HG03064 (cell line): ENCODE measurements around the gene GPX7.

Source experiments
- ATAC-seq: cut with Tn5 transposase; IDR thresholded peaks from one replicate; pipeline ENCODE4 v1.9.1; 2021; ENCODE audit warnings: low read depth; ENCODE audit not compliant: unreplicated experiment

GPX7 gene

GRCh38 chr1:52627028-52627427, 24.9 kb downstream of the GPX7 start:
- ATAC-seq, result no peak

- no peak for ATAC-seq
These were observed 26.6 kb downstream of the GPX7 start for GRCh38 chr1:52628614-52629324.

- ATAC-seq, result no peak
These were observed 27.1 kb downstream of the GPX7 start for GRCh38 chr1:52629325-52629643.

DNA sequence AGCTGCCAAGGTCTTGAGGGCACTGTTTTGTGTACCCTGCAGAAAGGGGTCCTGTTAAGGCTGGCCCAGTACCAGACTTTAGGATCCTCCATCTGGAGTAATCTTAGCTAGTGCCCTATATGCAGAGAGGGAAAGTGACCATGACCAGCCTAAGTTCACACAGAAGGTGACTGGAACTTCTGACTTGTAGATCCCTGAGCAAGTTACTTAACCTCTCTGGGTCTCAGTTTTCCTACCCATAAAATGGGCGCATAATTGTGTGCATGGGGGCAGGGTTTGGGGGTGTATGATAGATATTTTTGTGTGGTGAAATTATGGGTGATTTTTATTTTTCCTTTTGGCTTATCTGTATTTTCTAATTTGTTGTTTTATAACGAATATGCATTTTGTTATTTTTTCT, 27.5 kb downstream of the GPX7 start:
- no peak for ATAC-seq

DNA sequence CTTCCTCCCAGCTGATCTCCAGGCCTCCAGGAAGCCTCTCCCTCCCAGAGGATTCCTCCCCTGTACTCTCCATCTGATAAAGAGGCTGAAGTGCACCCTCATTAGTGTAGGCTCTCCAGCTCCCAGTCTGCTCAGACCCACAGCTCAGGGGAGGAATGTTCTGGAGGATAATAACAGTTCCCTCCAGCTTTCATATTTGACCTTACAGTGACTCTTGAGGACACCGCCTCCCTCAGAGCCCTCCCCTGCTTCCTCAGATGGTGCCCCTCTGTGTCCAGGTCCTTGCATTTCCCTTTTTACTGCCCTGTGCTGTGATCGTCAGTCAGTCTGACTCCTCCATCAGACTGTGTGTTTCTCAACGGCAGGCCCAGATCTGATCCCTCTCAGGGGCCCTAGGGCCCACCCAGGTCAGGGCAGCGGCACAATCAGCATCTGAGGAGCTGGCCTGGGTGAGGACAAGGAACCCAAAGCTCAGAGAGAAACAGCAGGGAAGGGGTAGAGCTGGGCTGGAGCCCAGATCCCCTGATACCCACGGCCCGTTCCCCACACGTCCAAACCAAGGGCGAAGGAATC, 29.7 kb downstream of the GPX7 start:
- ATAC-seq, result no peak

DNA sequence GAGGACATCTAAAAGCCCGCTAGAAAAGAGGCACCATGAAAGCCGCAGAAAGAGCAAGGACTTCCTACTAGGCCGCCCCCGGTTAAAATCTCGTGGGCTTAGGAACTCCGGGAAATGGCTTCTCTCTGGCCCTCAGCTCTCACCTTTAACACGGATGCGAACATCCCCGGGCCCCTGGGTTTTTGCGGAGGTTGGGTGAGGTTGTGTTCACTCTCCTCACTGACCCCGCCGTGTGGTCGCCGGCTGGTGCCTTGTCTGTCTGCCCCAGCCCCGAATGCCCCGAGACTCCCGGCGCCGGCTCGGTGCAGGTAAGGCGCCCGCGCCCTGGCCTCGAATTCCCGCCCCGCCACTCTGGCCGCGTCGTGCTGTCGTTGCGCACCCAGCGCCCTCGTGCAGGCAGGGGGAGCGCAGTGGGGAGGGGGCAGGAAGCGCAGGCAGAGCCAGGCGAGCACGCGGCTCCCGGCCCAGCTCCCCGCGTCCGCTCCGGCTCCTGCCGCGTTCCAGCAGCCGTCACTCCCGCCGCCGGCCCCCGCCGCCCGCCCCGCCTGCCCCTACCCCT, 30.6 kb downstream of the GPX7 start, which contains the start of gene SHISAL2A:
Gene SHISAL2A (plus strand): TSS at position 437 of the 559 bp plus-strand sequence. CDS start 326 bp downstream, outside the sequence.
- ATAC-seq, result no peak

- no peak for ATAC-seq
These were observed 31.2 kb downstream of the GPX7 start for GRCh38 chr1:52633291-52633754.

DNA sequence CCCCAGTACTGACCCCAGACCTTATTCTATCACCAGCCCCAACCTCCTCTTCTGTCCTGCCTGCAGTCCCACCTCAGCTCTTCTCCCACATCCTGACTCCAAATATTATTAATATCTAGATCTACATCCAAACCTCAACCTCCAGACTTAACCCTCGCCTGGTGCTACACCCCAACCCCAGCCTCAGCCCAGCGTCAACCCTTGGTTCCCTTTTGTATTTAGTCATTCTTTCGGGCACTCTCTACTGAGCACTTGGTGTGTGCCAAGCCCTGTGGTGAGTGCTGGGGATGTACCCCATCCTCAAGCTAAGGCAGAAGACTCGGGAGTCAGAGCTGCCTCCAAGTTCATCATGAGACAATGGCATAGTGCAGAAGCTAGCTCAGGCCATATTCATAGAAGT, 31.9 kb downstream of the GPX7 start:
- ATAC-seq, result no peak

DNA sequence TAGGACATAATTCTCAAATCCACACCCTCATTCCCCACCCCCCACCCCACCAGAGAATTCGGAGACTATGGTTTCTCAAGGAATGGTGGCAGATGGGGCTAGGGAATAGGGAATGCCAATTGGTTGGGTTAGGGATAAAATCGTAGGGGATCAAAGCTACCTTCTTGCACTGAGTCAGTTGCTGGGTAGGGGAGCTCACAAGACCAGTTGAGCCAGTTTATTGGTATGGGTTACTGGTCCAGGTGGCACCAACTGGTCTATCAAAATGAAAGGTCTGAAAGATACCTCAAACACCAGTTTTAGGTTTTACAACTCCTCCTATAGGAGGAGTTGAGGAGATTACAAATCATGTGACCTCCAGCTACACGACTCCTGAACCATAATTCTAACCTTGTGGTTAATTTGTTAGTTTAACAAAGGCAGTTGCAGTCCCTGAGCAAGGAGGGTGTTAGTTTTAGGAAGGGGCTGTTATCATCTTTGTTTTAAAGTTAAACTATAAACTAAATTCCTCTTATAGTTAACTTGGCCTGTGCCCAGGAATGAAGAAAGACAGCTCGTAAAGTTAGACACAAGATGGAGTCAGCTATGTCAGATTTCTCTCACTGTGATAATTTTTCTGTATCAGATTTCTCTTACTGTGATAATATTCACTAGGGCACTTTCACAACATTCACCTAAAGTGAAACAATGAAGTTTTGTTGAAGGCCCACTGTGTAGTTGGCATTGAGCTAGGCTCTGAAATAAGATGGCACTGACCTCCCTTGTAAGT, 33.3 kb downstream of the GPX7 start:
- ATAC-seq, result no peak

GRCh38 chr1:52636721-52637695, 34.8 kb downstream of the GPX7 start:
- ATAC-seq, result peak; percentile 80

GRCh38 chr1:52637946-52638345, 35.8 kb downstream of the GPX7 start:
- ATAC-seq, result no peak

DNA sequence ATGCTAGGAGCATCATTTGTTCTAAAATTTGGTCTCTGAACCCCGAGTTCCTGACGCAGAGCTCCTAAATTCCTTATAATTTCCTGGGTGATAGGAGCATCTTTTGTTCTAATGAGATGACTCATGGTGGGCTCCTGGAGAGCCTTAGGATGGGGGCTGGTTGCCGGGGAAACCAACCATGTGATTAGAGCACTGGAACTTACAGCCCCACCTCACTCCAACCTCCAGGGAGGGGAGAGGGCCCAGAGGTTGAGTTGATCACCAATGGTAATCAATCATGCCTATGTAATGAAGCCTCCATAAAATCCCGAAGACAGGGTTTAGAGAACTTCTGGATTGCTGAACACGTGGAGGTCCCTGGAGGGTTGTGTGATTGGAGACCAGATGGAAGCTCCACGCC, 38.5 kb downstream of the GPX7 start:
- no peak for ATAC-seq

- no peak for ATAC-seq
These were observed 39.1 kb downstream of the GPX7 start for GRCh38 chr1:52641307-52641706.

GRCh38 chr1:52645261-52645660, 43.1 kb downstream of the GPX7 start:
- ATAC-seq, result no peak

- no peak for ATAC-seq
These were observed 49.7 kb downstream of the GPX7 start for GRCh38 chr1:52651904-52652303.

GRCh38 chr1:52653207-52653849, 51.2 kb downstream of the GPX7 start:
- ATAC-seq, result no peak

DNA sequence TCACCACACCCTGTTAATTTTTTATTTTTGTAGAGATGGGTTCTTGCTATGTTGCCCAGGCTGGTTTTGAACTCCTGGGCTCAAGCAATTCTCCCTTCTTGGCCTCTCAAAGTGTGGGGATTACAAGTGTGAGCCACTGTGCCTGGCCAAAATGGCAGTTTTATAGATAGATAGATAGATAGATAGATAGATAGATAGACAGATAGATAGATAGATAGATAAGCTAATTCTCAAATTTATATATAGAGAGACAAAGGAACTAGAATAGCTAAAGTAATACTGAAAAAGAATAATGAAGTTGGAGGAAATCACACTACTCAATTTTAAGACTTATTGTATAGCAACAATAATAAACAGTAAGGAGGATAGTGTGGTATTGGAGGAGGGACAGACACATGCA, 51.9 kb downstream of the GPX7 start:
- no peak for ATAC-seq

DNA sequence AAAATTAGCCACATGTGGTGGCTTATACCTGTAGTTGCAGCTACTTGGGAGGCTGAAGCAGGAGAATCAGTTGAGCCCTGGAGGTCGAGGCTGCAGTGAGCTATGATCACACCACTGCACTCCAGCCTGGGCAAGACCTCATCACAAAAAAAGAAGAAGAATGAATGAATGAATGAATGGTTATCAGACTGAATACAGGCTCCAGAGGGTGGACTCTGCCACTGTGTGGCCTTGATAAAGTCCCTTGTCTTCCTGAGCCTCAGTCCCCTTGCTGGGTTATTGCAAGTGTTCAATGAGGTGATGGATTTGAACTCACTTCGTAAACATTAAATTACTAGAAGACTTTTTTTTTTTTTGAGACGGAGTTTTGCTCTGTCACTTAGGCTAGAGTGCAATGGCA, 55.5 kb downstream of the GPX7 start:
- ATAC-seq, result no peak
